Fibroblast of lung (primary cell): ENCODE data around the gene TFDP2.

Experiments
- CTCF ChIP-seq, 2 donors: IDR thresholded peaks in 1 of 2; conservative IDR thresholded peaks in 1 of 2; 1 replicate in 1 of 2; 2 replicates in 1 of 2; pipeline ENCODE4 v1.5.1; 2011 to 2012; ENCODE audit warnings: low read length in 2 of 2, control low read depth in 1 of 2, inconsistent platforms in 1 of 2, low read depth in 1 of 2, mild to moderate bottlenecking in 1 of 2
- EZH2 ChIP-seq: IDR thresholded peaks from 2 replicates; pipeline ENCODE4 v1.5.1; 2012; ENCODE audit warnings: low read length, control low read depth, mild to moderate bottlenecking; ENCODE audit errors: missing control alignments

- no peak for TF ChIP-seq CTCF (conservative IDR thresholded peaks at IDR 0.05 in 1 of 2, IDR thresholded peaks at IDR 0.05 in 1 of 2; ENCODE audit: low read depth in 1 of 2, low read length in 2 of 2)
- no peak for TF ChIP-seq EZH2
These were observed 196.7 kb downstream of the TFDP2 start for GRCh38 chr3:141952611-141953010.
